CD4-positive, alpha-beta memory T cell (primary cell): Measurements from ENCODE around the gene C1GALT1C1L. TPM values are rescaled to one million over a fixed set of nuclear protein-coding genes. Genes with fewer than 3 reads are reported as not detected.
A peak's percentile ranks its signal among the peaks of the same experiment; 100 is the strongest.

Source experiments
- CTCF ChIA-PET: fragments of 350-600 bp; sonication (Branson Sonifier 250); formaldehyde crosslinking; loops from one replicate; lab custom pipeline; 2021; ENCODE audit warnings: inconsistent platforms; ENCODE audit not compliant: partially characterized antibody; lab: Charles Lee
- POLR2A ChIA-PET: fragments of 350-600 bp; sonication (Branson Sonifier 250); formaldehyde crosslinking; loops from one replicate; lab custom pipeline; 2021; ENCODE audit not compliant: partially characterized antibody; lab: Charles Lee
- DNase-seq, 5 donors: peaks; one replicate each; pipeline versions ENCODE4 v3.0.0 to v3.0.0-alpha.2; 2020 to 2022; ENCODE audit warnings: mixed read lengths in 1 of 5
- H3K27ac ChIP-seq: one replicate; pipeline ENCODE4 v1.7.0; 2013; ENCODE audit warnings: low read depth, low read length
- H3K27me3 ChIP-seq: 2 replicates; pipeline ENCODE4 v1.7.0; 2013; ENCODE audit warnings: mild to moderate bottlenecking, low read length, moderate library complexity; ENCODE audit not compliant: insufficient read depth
- H3K36me3 ChIP-seq: 2 replicates; pipeline ENCODE4 v1.7.0; 2013; ENCODE audit warnings: mild to moderate bottlenecking, low read length, moderate library complexity; ENCODE audit not compliant: insufficient read depth
- H3K4me1 ChIP-seq: 2 replicates; pipeline ENCODE4 v1.7.0; 2013; ENCODE audit warnings: mild to moderate bottlenecking, low read length, moderate library complexity; ENCODE audit not compliant: insufficient read depth
- H3K4me3 ChIP-seq, 2 donors: one replicate each; pipeline ENCODE4 v1.7.0; 2013; ENCODE audit warnings: low read length in 2 of 2, mild to moderate bottlenecking in 1 of 2
- H3K9me3 ChIP-seq, 2 donors: one replicate each; pipeline ENCODE4 v1.7.0; 2013; ENCODE audit warnings: low read length in 2 of 2, control low read depth in 1 of 2; ENCODE audit not compliant: control insufficient read depth in 1 of 2
- H3K27ac Mint-ChIP-seq, 7 donors: one replicate each; pipeline ENCODE4 v1.8.0; 2020 to 2021; ENCODE audit warnings: mixed read lengths in 7 of 7, mild to moderate bottlenecking in 6 of 7, inconsistent platforms in 3 of 7, moderate library complexity in 3 of 7
- H3K27me3 Mint-ChIP-seq, 2 donors: one replicate each; pipeline ENCODE4 v1.8.0; 2020 to 2021; ENCODE audit warnings: mixed read lengths in 2 of 2
- H3K36me3 Mint-ChIP-seq, 2 donors: one replicate each; pipeline ENCODE4 v1.8.0; 2020 to 2021; ENCODE audit warnings: mixed read lengths in 2 of 2, inconsistent platforms in 1 of 2, mild to moderate bottlenecking in 1 of 2
- H3K4me1 Mint-ChIP-seq, 4 donors: one replicate each; pipeline ENCODE4 v1.8.0; 2020 to 2021; ENCODE audit warnings: mixed read lengths in 4 of 4, mild to moderate bottlenecking in 1 of 4
- H3K4me3 Mint-ChIP-seq, 8 donors: one replicate each; pipeline ENCODE4 v1.8.0; 2020 to 2021; ENCODE audit warnings: mixed read lengths in 8 of 8, mild to moderate bottlenecking in 7 of 8, moderate library complexity in 6 of 8, inconsistent platforms in 3 of 8
- H3K9me3 Mint-ChIP-seq, 8 donors: one replicate each; pipeline ENCODE4 v1.8.0; 2020 to 2021; ENCODE audit warnings: mixed read lengths in 8 of 8, mild to moderate bottlenecking in 5 of 8, inconsistent platforms in 3 of 8, moderate library complexity in 1 of 8
- intact Hi-C: fragments of 100-400 bp; cut with micrococcal nuclease; formaldehyde crosslinking; loops from one replicate; pipeline ENCODE4 v1.15.1; 2023
- polyA plus RNA-seq, 2 donors: library from polyadenylated mRNA; unstranded; fragments of 300-500 nt; fragmentation: Illumina TruSeq; gene quantifications; one replicate each; pipeline ENCODE4 v1.2.3, GENCODE V29; 2021
- total RNA-seq, 2 experiments: library from RNA; stranded (reverse); gene quantifications; one replicate each; pipeline ENCODE4 v1.2.3, GENCODE V29; 2021

The C1GALT1C1L gene
- total and polyA plus RNA-seq, 4 experiments from 2014 or later: not detected

DNA sequence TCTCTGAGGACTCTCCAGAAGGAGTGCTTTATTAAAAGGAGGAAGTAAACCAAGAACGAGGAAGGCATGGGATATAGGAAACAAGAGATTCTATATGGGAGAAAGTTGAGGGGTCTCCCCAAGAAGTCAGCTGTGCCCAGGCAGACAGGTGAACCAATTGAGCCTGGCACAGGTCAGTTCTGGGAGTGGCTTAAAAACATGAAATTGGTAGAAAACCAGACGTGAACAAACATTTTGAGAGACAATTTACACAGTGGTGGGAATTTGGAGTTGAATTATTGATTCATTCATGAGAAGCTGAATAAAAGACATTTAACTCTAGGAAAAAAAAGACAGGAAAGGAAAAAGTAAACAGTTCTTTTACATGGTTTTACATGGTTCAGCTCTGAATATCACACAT, 22.7 kb downstream of the C1GALT1C1L start:
- Mint-ChIP-seq H3K4me1 (no peaks in the 10 kb centered on the region), H3K27me3 (peaks cover 7 to 10% of the 10 kb centered on the region in 2 donors), H3K9me3 (peaks cover 0 to 3% (median under 1%) of the 10 kb centered on the region in 8 donors), H3K36me3 (no peaks in the 10 kb centered on the region), H3K27ac (no peak overlapping the region), H3K4me3 (no peak overlapping the region)
- no peak overlapping the region for H3K4me3 ChIP-seq
- no peaks in the 10 kb centered on the region for H3K4me1 ChIP-seq
- no peaks in the 10 kb centered on the region for H3K27me3 ChIP-seq
- no peak for DNase-seq
- POLR2A ChIA-PET: no interaction called here
- CTCF ChIA-PET: no interaction called here
- H3K36me3 ChIP-seq: no peaks in the 10 kb centered on the region
- intact Hi-C loops: no loop called here
- H3K27ac ChIP-seq: no peak overlapping the region
- H3K9me3 ChIP-seq: no peaks in the 10 kb centered on the region

GRCh38 chr2:43648994-43649701, 27.1 kb downstream of the C1GALT1C1L start:
- H3K36me3 Mint-ChIP-seq: no peaks in the 10 kb centered on the region
- no peaks in the 10 kb centered on the region for H3K4me1 ChIP-seq
- no peak overlapping the region for H3K4me3 Mint-ChIP-seq
- no peak overlapping the region for H3K27ac ChIP-seq
- H3K9me3 ChIP-seq: no peaks in the 10 kb centered on the region
- intact Hi-C loops: no loop called here
- H3K27ac Mint-ChIP-seq: no peak overlapping the region
- ChIA-PET POLR2A (no interaction called here), CTCF (no interaction called here)
- peaks cover 10% of the 10 kb centered on the region in 2 donors for H3K27me3 Mint-ChIP-seq
- no peak for DNase-seq
- no peaks in the 10 kb centered on the region for H3K4me1 Mint-ChIP-seq
- H3K4me3 ChIP-seq: no peak overlapping the region
- H3K9me3 Mint-ChIP-seq: no peaks in the 10 kb centered on the region
- no peaks in the 10 kb centered on the region for H3K27me3 ChIP-seq
- no peaks in the 10 kb centered on the region for H3K36me3 ChIP-seq

DNA sequence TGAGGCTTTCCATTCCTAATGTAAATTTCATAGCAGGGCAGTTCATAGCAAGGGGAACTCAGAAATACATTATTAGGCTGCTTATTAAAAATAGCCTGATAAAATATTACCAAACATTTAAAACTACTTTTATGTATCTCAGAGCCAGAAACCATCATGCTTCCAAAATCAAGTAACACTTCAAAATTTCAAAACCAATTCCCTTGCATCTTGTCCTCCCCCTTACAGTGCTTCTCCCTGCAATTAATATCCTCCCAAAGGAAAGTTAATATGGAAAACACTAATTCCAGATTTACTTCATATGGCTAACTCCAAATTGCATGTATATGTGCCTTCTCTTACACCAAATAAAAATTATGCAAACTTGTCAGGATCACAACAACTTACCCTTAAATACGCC, 32.5 kb downstream of the C1GALT1C1L start:
- intact Hi-C loops: no loop called here
- no peaks in the 10 kb centered on the region for H3K36me3 Mint-ChIP-seq
- peaks cover 0 to 13% (median 11%) of the 10 kb centered on the region in 8 donors for H3K9me3 Mint-ChIP-seq
- no peak for DNase-seq
- H3K4me1 ChIP-seq: no peaks in the 10 kb centered on the region
- ChIA-PET POLR2A (no interaction called here), CTCF (no interaction called here)
- H3K4me1 Mint-ChIP-seq: no peaks in the 10 kb centered on the region
- no peaks in the 10 kb centered on the region for H3K9me3 ChIP-seq
- H3K27me3 ChIP-seq: no peaks in the 10 kb centered on the region
- no peak overlapping the region for H3K4me3 Mint-ChIP-seq
- no peak overlapping the region for H3K27ac Mint-ChIP-seq
- no peak overlapping the region for H3K27ac ChIP-seq
- H3K27me3 Mint-ChIP-seq: peaks cover 0 to 3% of the 10 kb centered on the region in 2 donors
- H3K4me3 ChIP-seq: no peak overlapping the region
- H3K36me3 ChIP-seq: no peaks in the 10 kb centered on the region

GRCh38 chr2:43642363-43642762, 33.9 kb downstream of the C1GALT1C1L start:
- POLR2A ChIA-PET: no interaction called here
- intact Hi-C loops: no loop called here

GRCh38 chr2:43637030-43637803, 39.0 kb downstream of the C1GALT1C1L start, which contains the start of gene PLEKHH2:
Gene PLEKHH2 (plus strand): TSS chr2:43637260. CDS start chr2:43644674, 7,414 bp downstream.
- Mint-ChIP-seq H3K36me3 (peaks cover 0 to 3% of the 10 kb centered on the region in 2 donors), H3K4me1 (peaks cover 7 to 15% (median 14%) of the 10 kb centered on the region in 4 donors), H3K27me3 (peaks cover 20 to 22% of the 10 kb centered on the region in 2 donors), H3K9me3 (peaks cover 0 to 13% (median 11%) of the 10 kb centered on the region in 8 donors), H3K4me3 (peak within 1 kb of the TSS; percentile 89 to 96 (median 94)), H3K27ac (peak within 1 kb of the TSS; percentile 58 to 95 (median 73))
- Histone ChIP-seq H3K9me3 (no peaks in the 10 kb centered on the region), H3K27me3 (no peaks in the 10 kb centered on the region), H3K4me3 (peak within 1 kb of the TSS; percentile 45 to 66), H3K4me1 (peaks cover 4% of the 10 kb centered on the region), H3K36me3 (no peaks in the 10 kb centered on the region), H3K27ac (no peak within 1 kb of the TSS)
- intact Hi-C loops: loop anchor here (10.0 kb wide), 1 partner anchor 138 kb away; the partner anchor contains the start of gene DYNC2LI1
- DNase-seq: peak; percentile 80 to 84 (median 80)
- CTCF ChIA-PET: interaction anchor here (0.7 to 1.1 kb wide), 3 partner anchors 24 to 39 kb away, joined by 3 read pairs; no protein-coding TSS in a partner anchor
- POLR2A ChIA-PET: interaction anchor here (0.9 to 1.0 kb wide), 2 partner anchors 41 to 826 kb away, joined by 3 to 5 read pairs; partner anchors contain the start of gene THADA

More at GRCh38 chr2:43642363-43642762, 33.9 kb downstream of the C1GALT1C1L start:
- Mint-ChIP-seq H3K9me3 (peaks cover 0 to 13% (median 11%) of the 10 kb centered on the region in 8 donors), H3K36me3 (no peaks in the 10 kb centered on the region), H3K4me1 (peaks cover 0 to 7% (median 5%) of the 10 kb centered on the region in 4 donors), H3K27me3 (peaks cover 0 to 3% of the 10 kb centered on the region in 2 donors), H3K4me3 (no peak overlapping the region), H3K27ac (no peak overlapping the region)
- Histone ChIP-seq H3K27ac (no peak overlapping the region), H3K27me3 (no peaks in the 10 kb centered on the region), H3K4me3 (no peak overlapping the region), H3K9me3 (no peaks in the 10 kb centered on the region), H3K4me1 (peaks cover 4% of the 10 kb centered on the region), H3K36me3 (no peaks in the 10 kb centered on the region)
- CTCF ChIA-PET: no interaction called here
- DNase-seq: no peak

GRCh38 chr2:43636621-43637020, 39.6 kb downstream of the C1GALT1C1L start:
- CTCF ChIA-PET: interaction anchor here (0.7 to 1.1 kb wide), 3 partner anchors 23 to 38 kb away, joined by 3 read pairs; no protein-coding TSS in a partner anchor
- H3K9me3 Mint-ChIP-seq: peaks cover 0 to 13% (median 11%) of the 10 kb centered on the region in 8 donors
- peaks cover 25 to 27% of the 10 kb centered on the region in 2 donors for H3K27me3 Mint-ChIP-seq
- peak overlapping the region; percentile 45 to 66 for H3K4me3 ChIP-seq
- H3K27ac ChIP-seq: no peak overlapping the region
- no peaks in the 10 kb centered on the region for H3K9me3 ChIP-seq
- H3K27me3 ChIP-seq: no peaks in the 10 kb centered on the region
- H3K27ac Mint-ChIP-seq: peak overlapping the region; percentile 58 to 95 (median 73)
- H3K4me1 Mint-ChIP-seq: peaks cover 7 to 15% (median 14%) of the 10 kb centered on the region in 4 donors
- H3K4me3 Mint-ChIP-seq: peak overlapping the region; percentile 89 to 96 (median 94)
- POLR2A ChIA-PET: interaction anchor here (0.9 to 1.0 kb wide), 2 partner anchors 40 to 825 kb away, joined by 3 to 5 read pairs; partner anchors contain the start of gene THADA
- no peaks in the 10 kb centered on the region for H3K36me3 ChIP-seq
- intact Hi-C loops: loop anchor here (10.0 kb wide), 1 partner anchor 138 kb away; the partner anchor contains the start of gene DYNC2LI1
- DNase-seq: no peak
- H3K4me1 ChIP-seq: peaks cover 4% of the 10 kb centered on the region
- peaks cover 0 to 3% of the 10 kb centered on the region in 2 donors for H3K36me3 Mint-ChIP-seq
